ENCODE results near the gene GUCY1B1.

Gene GUCY1B1

DNA sequence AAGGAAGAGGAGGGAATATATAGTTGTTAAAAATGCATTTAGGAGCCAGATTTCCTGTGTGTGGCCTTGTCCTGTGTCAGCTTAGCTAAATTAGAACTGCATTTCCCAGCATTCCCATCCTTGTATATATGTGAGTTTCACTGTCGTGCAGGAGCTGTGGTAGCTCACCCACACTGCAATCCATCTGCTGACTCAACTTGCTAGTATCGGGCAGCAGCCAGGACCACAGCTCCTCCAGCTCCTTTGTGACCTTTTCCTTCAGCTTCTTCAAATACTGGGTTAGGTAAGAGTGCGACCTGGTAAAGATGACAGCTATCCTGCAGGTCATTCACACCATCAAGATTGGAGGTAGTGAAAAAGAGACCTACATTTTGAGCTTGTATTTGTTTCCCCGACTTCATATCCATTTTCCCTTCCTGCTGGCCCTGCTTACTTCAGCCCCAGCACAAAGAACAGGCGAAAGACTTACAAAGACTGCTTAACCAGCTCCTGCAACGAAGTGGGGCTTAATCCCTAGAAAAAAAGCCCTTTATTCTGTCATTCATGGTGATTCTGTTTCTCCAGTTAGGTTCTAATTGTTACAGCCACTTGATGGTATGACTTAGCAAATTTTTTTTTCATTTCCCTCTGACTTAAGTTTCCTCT, 95.9 kb downstream of the GUCY1B1 start:
- H3K4me3 ChIP-seq (ENCODE audit: control insufficient read depth, low read depth, low read length), result no peak overlapping the region
- TF ChIP-seq, protein P1, sequence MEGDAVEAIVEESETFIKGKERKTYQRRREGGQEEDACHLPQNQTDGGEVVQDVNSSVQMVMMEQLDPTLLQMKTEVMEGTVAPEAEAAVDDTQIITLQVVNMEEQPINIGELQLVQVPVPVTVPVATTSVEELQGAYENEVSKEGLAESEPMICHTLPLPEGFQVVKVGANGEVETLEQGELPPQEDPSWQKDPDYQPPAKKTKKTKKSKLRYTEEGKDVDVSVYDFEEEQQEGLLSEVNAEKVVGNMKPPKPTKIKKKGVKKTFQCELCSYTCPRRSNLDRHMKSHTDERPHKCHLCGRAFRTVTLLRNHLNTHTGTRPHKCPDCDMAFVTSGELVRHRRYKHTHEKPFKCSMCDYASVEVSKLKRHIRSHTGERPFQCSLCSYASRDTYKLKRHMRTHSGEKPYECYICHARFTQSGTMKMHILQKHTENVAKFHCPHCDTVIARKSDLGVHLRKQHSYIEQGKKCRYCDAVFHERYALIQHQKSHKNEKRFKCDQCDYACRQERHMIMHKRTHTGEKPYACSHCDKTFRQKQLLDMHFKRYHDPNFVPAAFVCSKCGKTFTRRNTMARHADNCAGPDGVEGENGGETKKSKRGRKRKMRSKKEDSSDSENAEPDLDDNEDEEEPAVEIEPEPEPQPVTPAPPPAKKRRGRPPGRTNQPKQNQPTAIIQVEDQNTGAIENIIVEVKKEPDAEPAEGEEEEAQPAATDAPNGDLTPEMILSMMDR (IDR thresholded peaks at IDR 0.05; ENCODE audit: control insufficient read depth, insufficient read depth, low read depth, low read length, missing control alignments), result no peak
- DNase-seq (ENCODE audit: low read depth), result peak; percentile 11

DNA sequence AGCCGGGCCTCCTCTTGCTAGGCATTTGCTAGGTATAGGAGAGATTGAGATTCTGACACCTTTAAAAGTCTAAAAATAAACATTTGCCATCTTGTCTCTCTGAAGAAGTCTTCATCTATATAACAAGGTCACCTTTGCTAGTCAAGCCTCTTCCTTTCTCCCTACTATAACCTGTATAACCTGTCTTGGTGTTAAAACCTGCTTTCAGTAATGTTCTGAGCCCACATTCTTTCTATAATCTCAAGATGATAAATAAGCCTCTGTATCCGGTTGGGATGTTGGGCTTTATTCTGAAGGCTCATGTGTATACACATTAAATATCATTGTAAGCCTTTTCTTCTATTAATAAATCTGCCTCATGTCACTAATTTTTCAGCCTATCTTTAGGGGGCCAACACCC, 97.1 kb downstream of the GUCY1B1 start:
- TF ChIP-seq, protein P1 (IDR thresholded peaks at IDR 0.05; ENCODE audit: control insufficient read depth, insufficient read depth, low read depth, low read length, missing control alignments), result no peak
- no peak for DNase-seq (ENCODE audit: low read depth)
- H3K4me3 ChIP-seq (ENCODE audit: control insufficient read depth, low read depth, low read length), result no peak overlapping the region
